Neural progenitor cell (in vitro differentiated cells): ENCODE results near the gene RAD51D. TPM values are rescaled to one million over a fixed set of nuclear protein-coding genes. Genes with fewer than 3 reads are reported as not detected.

ENCODE experiments used
- DNase-seq: peaks from one replicate; pipeline ENCODE4 v3.0.0-alpha.2; 2016; ENCODE audit warnings: low spot score
- H2AFZ ChIP-seq: fragments of 200-600 bp; sonication (generic); replicated peaks from 2 replicates; pipeline ENCODE4 v1.6.1; 2016; ENCODE audit warnings: antibody characterized with exemption
- H3F3A ChIP-seq: fragments of 200-600 bp; sonication (generic); 2 replicates; pipeline ENCODE4 v1.6.1; 2016; ENCODE audit warnings: antibody characterized with exemption, low read depth
- H3K27ac ChIP-seq: fragments of 200-600 bp; sonication (generic); 2 replicates; pipeline ENCODE4 v1.5.1; 2016; ENCODE audit warnings: mild to moderate bottlenecking
- H3K27me3 ChIP-seq: fragments of 200-600 bp; sonication (generic); 2 replicates; pipeline ENCODE4 v1.6.1; 2016; ENCODE audit warnings: mild to moderate bottlenecking, moderate library complexity
- H3K36me3 ChIP-seq: fragments of 200-600 bp; sonication (generic); 2 replicates; pipeline ENCODE4 v1.5.1; 2016
- H3K4me1 ChIP-seq: fragments of 200-600 bp; sonication (generic); 2 replicates; pipeline ENCODE4 v1.6.1; 2016; ENCODE audit warnings: mixed run types
- H3K4me2 ChIP-seq: fragments of 200-600 bp; sonication (generic); 2 replicates; pipeline ENCODE4 v1.6.1; 2016
- H3K4me3 ChIP-seq: fragments of 200-600 bp; sonication (generic); 2 replicates; pipeline ENCODE4 v1.5.1; 2016
- H3K79me2 ChIP-seq: fragments of 200-600 bp; sonication (generic); 2 replicates; pipeline ENCODE4 v1.6.1; 2016; ENCODE audit warnings: low read depth
- H3K9ac ChIP-seq: fragments of 200-600 bp; sonication (generic); 2 replicates; pipeline ENCODE4 v1.6.1; 2016
- H3K9me3 ChIP-seq: fragments of 200-600 bp; sonication (generic); 2 replicates; pipeline ENCODE4 v1.5.1; 2016; ENCODE audit warnings: low read depth
- H4K20me1 ChIP-seq: fragments of 200-600 bp; sonication (generic); 2 replicates; pipeline ENCODE4 v1.6.1; 2016; ENCODE audit warnings: low read depth
- H3K27ac Mint-ChIP-seq: 3 replicates; pipeline ENCODE4 v1.8.0; 2021; ENCODE audit warnings: mixed read lengths
- H3K27me3 Mint-ChIP-seq: 2 replicates; pipeline ENCODE4 v1.8.0; 2022; ENCODE audit warnings: low read depth, mild to moderate bottlenecking, inconsistent platforms, moderate library complexity, mixed read lengths; ENCODE audit not compliant: insufficient read depth
- H3K36me3 Mint-ChIP-seq: 3 replicates; pipeline ENCODE4 v1.8.0; 2021; ENCODE audit warnings: mixed read lengths
- H3K4me1 Mint-ChIP-seq: 3 replicates; pipeline ENCODE4 v1.8.0; 2021; ENCODE audit warnings: mixed read lengths
- H3K4me3 Mint-ChIP-seq: 3 replicates; pipeline ENCODE4 v1.8.0; 2021; ENCODE audit warnings: mild to moderate bottlenecking, moderate library complexity, mixed read lengths
- H3K9me3 Mint-ChIP-seq: 3 replicates; pipeline ENCODE4 v1.8.0; 2020; ENCODE audit warnings: mixed read lengths
- CTCF ChIP-seq: fragments of 200-600 bp; sonication (generic); IDR thresholded peaks from 2 replicates; pipeline ENCODE4 v1.5.1; 2017; ENCODE audit warnings: antibody characterized with exemption, mild to moderate bottlenecking
- EZH2 ChIP-seq: fragments of 200-600 bp; sonication (generic); IDR thresholded peaks from 2 replicates; pipeline ENCODE4 v1.6.1; 2017; ENCODE audit warnings: antibody characterized with exemption, mild to moderate bottlenecking, moderate library complexity
- EZH2phosphoT487 ChIP-seq: fragments of 200-600 bp; sonication (generic); IDR thresholded peaks from 2 replicates; pipeline ENCODE4 v1.6.1; 2017; ENCODE audit warnings: antibody characterized with exemption
- total RNA-seq: library from RNA; depleted of rRNA; stranded (reverse); fragments of >200 nt; gene quantifications from 2 replicates; pipeline ENCODE4 v1.2.3, GENCODE V29; 2015; ENCODE audit warnings: low replicate concordance

RAD51D gene
- total RNA-seq, 1 donor from 2014 or later, result 9.0 TPM

GRCh38 chr17:35068249-35068648 is 51.4 kb downstream of the RAD51D start:
- Mint-ChIP-seq H3K4me1 (peaks cover 21% of the 10 kb centered on the region), H3K27me3 (no peaks in the 10 kb centered on the region), H3K36me3 (no peaks in the 10 kb centered on the region), H3K9me3 (no peaks in the 10 kb centered on the region), H3K27ac (no peak overlapping the region), H3K4me3 (no peak overlapping the region)
- Histone ChIP-seq H2AFZ (no peak overlapping the region), H4K20me1 (no peaks in the 10 kb centered on the region), H3K9ac (no peak overlapping the region), H3K4me1 (peaks cover 18% of the 10 kb centered on the region), H3K79me2 (no peaks in the 10 kb centered on the region), H3K4me3 (no peak overlapping the region), H3K4me2 (no peak overlapping the region), H3K36me3 (no peaks in the 10 kb centered on the region), H3F3A (peaks cover 16% of the 10 kb centered on the region), H3K9me3 (no peaks in the 10 kb centered on the region), H3K27ac (no peak overlapping the region), H3K27me3 (no peaks in the 10 kb centered on the region)
- DNase-seq, result no peak
- TF ChIP-seq EZH2phosphoT487, result no peak
- no peak for TF ChIP-seq EZH2
- TF ChIP-seq CTCF, result no peak

GRCh38 chr17:35065880-35066279 is 53.8 kb downstream of the RAD51D start:
- Mint-ChIP-seq H3K9me3 (no peaks in the 10 kb centered on the region), H3K27ac (no peak overlapping the region), H3K27me3 (peaks cover 2% of the 10 kb centered on the region), H3K4me1 (peaks cover 28% of the 10 kb centered on the region), H3K4me3 (no peak overlapping the region), H3K36me3 (peaks cover 2% of the 10 kb centered on the region)
- Histone ChIP-seq H3K4me1 (peaks cover 23% of the 10 kb centered on the region), H3K27ac (no peak overlapping the region), H3K79me2 (no peaks in the 10 kb centered on the region), H3K4me2 (no peak overlapping the region), H3K9ac (no peak overlapping the region), H3K27me3 (no peaks in the 10 kb centered on the region), H3F3A (peaks cover 16% of the 10 kb centered on the region), H4K20me1 (no peaks in the 10 kb centered on the region), H3K4me3 (no peak overlapping the region), H3K36me3 (no peaks in the 10 kb centered on the region), H3K9me3 (no peaks in the 10 kb centered on the region), H2AFZ (no peak overlapping the region)
- TF ChIP-seq EZH2 (no peak), CTCF (no peak), EZH2phosphoT487 (no peak)
- no peak for DNase-seq

- TF ChIP-seq CTCF, result no peak
- no peak for TF ChIP-seq EZH2phosphoT487
- no peak for TF ChIP-seq EZH2
- no peak for DNase-seq
- Histone ChIP-seq H3K4me2 (peak overlapping the region; percentile 54), H3K9ac (no peak overlapping the region), H3K27ac (no peak overlapping the region), H3F3A (peaks cover 16% of the 10 kb centered on the region), H3K27me3 (no peaks in the 10 kb centered on the region), H3K9me3 (no peaks in the 10 kb centered on the region), H3K4me3 (no peak overlapping the region), H2AFZ (no peak overlapping the region), H3K36me3 (no peaks in the 10 kb centered on the region), H3K4me1 (peaks cover 23% of the 10 kb centered on the region), H4K20me1 (no peaks in the 10 kb centered on the region), H3K79me2 (no peaks in the 10 kb centered on the region)
- peaks cover 4% of the 10 kb centered on the region for H3K36me3 Mint-ChIP-seq
- peaks cover 2% of the 10 kb centered on the region for H3K27me3 Mint-ChIP-seq
- H3K4me3 Mint-ChIP-seq, result no peak overlapping the region
- H3K4me1 Mint-ChIP-seq, result peaks cover 28% of the 10 kb centered on the region
- no peaks in the 10 kb centered on the region for H3K9me3 Mint-ChIP-seq
- no peak overlapping the region for H3K27ac Mint-ChIP-seq
These were observed 55.0 kb downstream of the RAD51D start for GRCh38 chr17:35064516-35065215.
